RWPE2 (cell line): ENCODE data around the gene CX3CL1.

Source experiments
- ATAC-seq: fragments of 200-7000 bp; cut with Tn5 transposase; 3 replicates; pipeline ENCODE4 v1.9.1; 2021; ENCODE audit warnings: low read depth
- DNase-seq: peaks from one replicate; pipeline ENCODE4 v3.0.0-alpha.2; 2020; ENCODE audit warnings: low spot score
- H3K27ac ChIP-seq: fragments of 450-650 bp; 2 replicates; pipeline ENCODE4 v1.5.1; 2017; ENCODE audit warnings: mild to moderate bottlenecking; ENCODE audit not compliant: poor library complexity, severe bottlenecking
- H3K27me3 ChIP-seq: fragments of 250-450 bp; sonication (Bioruptor Pico); 2 replicates; pipeline ENCODE4 v1.5.1; 2021; ENCODE audit warnings: mild to moderate bottlenecking, moderate library complexity; ENCODE audit not compliant: insufficient read depth, poor library complexity, severe bottlenecking
- H3K36me3 ChIP-seq: fragments of 250-450 bp; sonication (Bioruptor Pico); 2 replicates; pipeline ENCODE4 v1.5.1; 2020; ENCODE audit warnings: low read depth, mild to moderate bottlenecking, moderate library complexity
- H3K4me1 ChIP-seq: fragments of 250-450 bp; sonication (Bioruptor Pico); 2 replicates; pipeline ENCODE4 v1.5.1; 2021; ENCODE audit warnings: mild to moderate bottlenecking, moderate library complexity; ENCODE audit not compliant: insufficient read depth, poor library complexity, severe bottlenecking
- H3K4me3 ChIP-seq: fragments of 250-450 bp; sonication (Bioruptor Pico); 2 replicates; pipeline ENCODE4 v1.5.1; 2021; ENCODE audit warnings: mild to moderate bottlenecking, moderate library complexity; ENCODE audit not compliant: severe bottlenecking
- H3K9me3 ChIP-seq: fragments of 250-450 bp; sonication (Bioruptor Pico); 2 replicates; pipeline ENCODE4 v1.5.1; 2021; ENCODE audit warnings: mild to moderate bottlenecking, moderate library complexity; ENCODE audit not compliant: severe bottlenecking
- CTCF ChIP-seq: fragments of 450-650 bp; IDR thresholded peaks from one replicate; pipeline ENCODE4 v1.5.1; 2017; ENCODE audit warnings: mild to moderate bottlenecking, moderate library complexity; ENCODE audit not compliant: poor library complexity, severe bottlenecking

Gene CX3CL1

GRCh38 chr16:57386381-57386951 lies 14.2 kb downstream of the CX3CL1 start:
- Histone ChIP-seq H3K4me1 (peaks cover 11% of the 10 kb centered on the region), H3K27me3 (no peaks in the 10 kb centered on the region), H3K27ac (no peak overlapping the region), H3K4me3 (no peak overlapping the region), H3K9me3 (no peaks in the 10 kb centered on the region), H3K36me3 (no peaks in the 10 kb centered on the region)
- TF ChIP-seq CTCF: no peak
- ATAC-seq: no peak
- no peak for DNase-seq

- Histone ChIP-seq H3K4me3 (no peak overlapping the region), H3K27ac (no peak overlapping the region), H3K27me3 (no peaks in the 10 kb centered on the region), H3K36me3 (no peaks in the 10 kb centered on the region), H3K4me1 (peaks cover 11% of the 10 kb centered on the region), H3K9me3 (no peaks in the 10 kb centered on the region)
- no peak; the same call in 2 of the 3 replicates for ATAC-seq
- TF ChIP-seq CTCF: no peak
- no peak for DNase-seq
Observed at GRCh38 chr16:57387598-57388354, 15.5 kb downstream of the CX3CL1 start.

GRCh38 chr16:57388359-57389086 lies 16.2 kb downstream of the CX3CL1 start:
- H3K4me1 ChIP-seq: peaks cover 11% of the 10 kb centered on the region

GRCh38 chr16:57389087-57389468 lies 16.8 kb downstream of the CX3CL1 start:
- DNase-seq: no peak
- Histone ChIP-seq H3K27me3 (no peaks in the 10 kb centered on the region), H3K9me3 (no peaks in the 10 kb centered on the region), H3K27ac (no peak overlapping the region), H3K36me3 (no peaks in the 10 kb centered on the region), H3K4me3 (no peak overlapping the region), H3K4me1 (peaks cover 5% of the 10 kb centered on the region)
- TF ChIP-seq CTCF: no peak
- ATAC-seq: no peak

More at GRCh38 chr16:57388359-57389086, 16.2 kb downstream of the CX3CL1 start:
- no peak; the same call in 2 of the 3 replicates for ATAC-seq
- TF ChIP-seq CTCF: no peak
- no peak overlapping the region for H3K27ac ChIP-seq
- H3K9me3 ChIP-seq: no peaks in the 10 kb centered on the region
- no peak overlapping the region for H3K4me3 ChIP-seq
- H3K27me3 ChIP-seq: no peaks in the 10 kb centered on the region
- H3K36me3 ChIP-seq: no peaks in the 10 kb centered on the region
- no peak for DNase-seq
